ENCODE measurements around the gene APOL1.
"Not testable (repeated sequence)": the region's sequence is repeated elsewhere in the genome, so short reads cannot be mapped to it uniquely, and the experiment has no call there.

APOL1 gene

DNA sequence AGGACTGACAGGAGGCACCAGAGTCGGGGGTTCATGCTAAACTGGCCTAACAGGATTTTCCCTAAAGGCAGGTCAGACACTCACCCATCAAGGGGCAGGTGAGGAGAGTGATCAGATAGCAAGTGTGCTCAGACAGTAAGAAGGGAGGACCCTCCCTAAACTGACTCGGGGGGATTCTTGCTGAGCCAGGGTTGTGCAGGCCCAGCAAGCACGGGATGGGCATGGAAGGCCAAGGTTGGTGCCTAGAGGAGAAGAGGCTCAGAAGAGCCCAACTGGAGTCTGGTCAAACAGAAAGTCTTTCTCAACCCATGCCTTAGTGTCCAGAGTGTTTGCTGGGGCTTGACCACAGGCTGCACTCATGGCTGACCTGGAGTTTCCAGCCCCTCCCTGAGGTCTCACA, 6.2 kb upstream of the APOL1 start:
- DNase-seq = no peak

DNA sequence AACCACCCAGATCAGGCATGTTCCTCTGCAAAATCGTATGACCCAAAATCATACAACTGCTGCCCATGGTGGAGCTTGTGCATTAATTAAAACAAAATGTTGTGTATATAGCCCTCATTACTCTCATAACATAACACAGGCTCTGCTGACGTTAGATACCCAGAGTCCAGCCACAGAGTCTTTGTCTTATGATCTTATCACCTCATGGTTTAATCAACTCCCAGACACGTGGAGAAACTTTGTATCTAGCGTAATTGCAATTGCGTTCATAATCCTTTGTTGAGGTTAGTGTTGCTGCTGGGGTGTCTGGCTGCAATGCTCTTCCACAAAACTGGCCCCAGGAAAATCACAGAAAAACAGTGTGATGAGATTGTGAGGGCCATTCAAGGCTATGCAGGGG, 5.0 kb upstream of the APOL1 start:
- no peak for DNase-seq

DNA sequence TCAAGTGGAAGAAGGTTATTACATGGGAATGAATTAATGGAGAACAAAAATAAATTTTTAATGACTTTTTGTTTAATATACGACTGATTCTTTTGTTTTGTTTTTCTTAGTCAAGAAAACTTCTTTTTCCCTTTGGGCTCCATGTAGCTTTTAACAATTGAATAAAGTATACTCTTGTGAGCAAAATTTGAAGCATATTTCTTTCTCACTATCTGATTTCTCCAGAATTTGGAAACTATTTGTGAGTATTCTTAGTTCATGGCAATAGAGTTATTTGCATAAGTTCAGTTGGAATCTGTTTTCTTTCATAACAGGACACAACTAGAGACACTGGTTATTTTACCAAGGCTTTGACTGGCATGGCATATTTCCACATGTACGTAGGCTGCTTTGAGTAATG, 3.8 kb upstream of the APOL1 start:
- no peak for DNase-seq

DNA sequence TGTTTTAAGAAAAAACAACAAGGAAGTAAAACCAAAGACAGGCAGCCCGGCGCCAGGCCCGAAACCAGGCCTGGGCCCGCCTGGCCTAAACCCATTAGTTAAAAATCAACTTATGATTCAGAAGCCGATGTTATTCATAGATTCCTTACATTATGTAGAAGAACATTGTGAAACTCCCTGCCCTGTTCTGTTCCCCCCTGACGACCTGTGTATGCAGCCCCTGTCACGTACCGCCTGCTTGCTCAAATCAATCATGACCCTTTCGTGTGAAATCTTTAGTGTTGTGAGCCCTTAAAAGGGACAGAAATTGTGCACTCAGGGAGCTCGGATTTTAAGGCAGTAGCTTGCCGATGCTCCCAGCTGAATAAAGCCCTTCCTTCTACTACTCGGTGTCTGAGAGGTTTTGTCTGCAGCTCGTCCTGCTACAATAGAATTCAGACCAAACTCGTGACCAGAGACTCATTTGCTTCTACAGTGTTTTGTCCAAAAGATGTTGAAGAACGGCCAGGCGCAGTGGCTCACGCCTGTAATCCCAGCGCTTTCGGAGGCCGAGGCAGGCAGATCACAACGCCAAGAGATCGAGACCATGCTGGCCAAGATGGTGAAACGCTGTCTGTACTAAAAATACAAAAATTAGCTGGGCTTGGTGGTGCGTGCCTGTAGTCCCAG, 2.5 kb upstream of the APOL1 start:
- not testable (repeated sequence) for DNase-seq

DNA sequence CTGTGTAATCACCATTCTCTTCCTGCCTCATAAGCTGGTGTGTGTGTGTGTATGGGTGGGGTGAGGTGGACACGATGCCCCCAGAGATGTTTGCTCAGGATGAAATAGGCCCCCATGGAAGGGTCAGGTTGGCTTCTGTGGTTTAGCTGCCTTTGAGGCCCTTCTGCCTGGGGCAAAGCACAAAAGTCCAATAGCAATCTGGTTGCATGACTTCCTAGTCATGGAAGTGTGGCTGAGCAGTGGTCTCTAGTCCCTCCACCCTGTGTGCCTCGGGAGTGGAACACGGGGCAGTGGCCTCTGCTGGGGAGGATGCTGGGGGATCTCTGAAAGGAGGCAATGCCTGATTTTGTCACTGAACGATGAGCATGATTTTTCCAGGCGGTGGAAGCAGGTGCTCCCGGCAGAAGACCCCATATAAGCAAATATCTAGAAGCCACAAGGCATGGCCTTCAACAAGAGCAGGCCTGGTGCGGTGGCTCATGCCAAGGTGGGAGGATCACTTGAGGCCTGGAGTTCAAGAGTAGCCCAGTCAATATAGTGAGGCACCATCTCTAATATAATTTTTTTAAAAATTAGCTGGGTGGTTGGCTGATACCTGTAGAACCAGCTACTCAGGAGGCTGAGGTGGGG, 839 bp upstream of the APOL1 start:
- not testable (repeated sequence) for DNase-seq

DNA sequence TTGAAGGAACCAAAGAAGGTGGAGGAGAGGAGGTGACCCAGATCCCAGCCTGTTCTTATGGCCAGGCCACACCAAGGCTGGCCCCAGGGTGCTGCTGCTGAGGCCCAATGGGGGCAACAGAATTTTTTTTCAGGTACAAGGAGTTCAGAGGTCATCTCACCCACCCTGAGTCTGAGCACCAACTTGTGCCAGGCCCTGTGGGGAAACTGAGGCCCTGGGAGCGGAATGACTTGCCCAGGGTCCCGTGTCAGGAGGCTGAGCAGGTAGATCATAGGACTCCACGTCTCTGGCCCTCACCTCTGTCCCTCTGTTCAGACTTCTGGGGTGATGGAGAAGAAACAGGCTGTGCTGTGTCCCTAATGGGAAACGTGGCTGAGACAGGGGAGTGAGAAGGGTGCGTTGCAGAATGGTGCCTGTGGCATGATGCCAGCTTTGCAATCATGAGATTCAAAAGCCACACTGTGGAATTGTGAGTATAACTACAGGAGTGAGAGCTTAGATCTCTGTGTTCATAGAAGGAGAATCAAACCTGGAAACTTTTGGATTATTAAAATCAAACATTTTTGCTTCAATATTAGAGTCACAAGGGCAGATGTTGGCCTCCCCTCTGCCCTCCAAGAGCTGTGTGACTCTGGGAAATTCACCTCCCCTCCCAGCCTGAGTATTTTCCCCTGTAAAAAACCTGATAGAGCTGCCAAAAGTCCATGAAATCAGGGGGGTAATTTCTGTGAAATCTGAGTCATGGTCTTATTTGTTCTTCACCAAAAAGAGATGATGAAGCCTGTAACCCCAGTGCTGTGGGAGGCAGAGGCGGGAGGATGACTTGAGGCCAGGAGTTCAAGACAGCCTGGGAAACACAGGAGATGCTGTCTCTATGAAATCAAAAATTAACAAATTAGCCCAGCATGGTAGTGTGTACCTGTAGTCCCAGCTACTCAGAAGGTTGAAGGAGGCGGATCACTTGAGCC, 874 bp downstream of the APOL1 start:
- DNase-seq = no peak

DNA sequence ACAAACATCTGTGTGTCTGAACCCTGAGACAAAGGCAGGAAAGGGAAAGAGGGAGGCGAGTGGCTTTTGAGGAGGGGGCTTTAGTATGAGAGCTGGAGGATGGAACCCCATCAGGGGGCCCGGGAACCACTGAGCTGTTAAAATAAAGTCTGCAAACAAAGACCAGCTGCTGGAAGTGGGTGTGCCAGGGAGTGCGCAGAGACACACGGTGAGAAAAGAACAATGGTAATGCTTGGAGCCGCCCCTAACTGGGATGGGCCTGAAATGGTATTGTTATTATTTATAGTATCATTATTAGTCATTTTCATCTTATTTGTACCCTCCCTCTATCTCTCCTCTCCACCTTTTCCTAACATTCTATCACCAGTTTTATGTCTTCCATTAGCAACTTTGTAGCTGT, 2.6 kb downstream of the APOL1 start:
- DNase-seq = not testable (repeated sequence)

DNA sequence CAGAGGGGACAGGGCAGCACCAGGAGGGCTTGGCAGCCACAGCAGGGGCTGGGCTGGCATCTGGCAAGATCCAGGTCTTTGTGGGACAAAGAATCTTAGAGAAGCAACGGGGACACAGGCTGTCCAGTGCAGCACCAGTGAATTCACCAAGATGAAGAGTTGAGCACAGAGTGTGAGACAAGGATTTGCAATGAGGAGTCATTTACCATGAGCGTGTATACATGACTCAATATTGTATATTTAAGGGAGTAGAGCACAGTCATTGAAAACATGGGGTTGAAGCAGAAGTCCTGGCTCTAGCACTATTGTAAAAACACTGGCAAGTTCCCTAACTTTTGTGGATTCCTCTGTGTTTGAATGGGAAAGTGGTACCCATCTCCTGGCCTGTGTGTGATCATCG, 3.5 kb downstream of the APOL1 start:
- no peak for DNase-seq

DNA sequence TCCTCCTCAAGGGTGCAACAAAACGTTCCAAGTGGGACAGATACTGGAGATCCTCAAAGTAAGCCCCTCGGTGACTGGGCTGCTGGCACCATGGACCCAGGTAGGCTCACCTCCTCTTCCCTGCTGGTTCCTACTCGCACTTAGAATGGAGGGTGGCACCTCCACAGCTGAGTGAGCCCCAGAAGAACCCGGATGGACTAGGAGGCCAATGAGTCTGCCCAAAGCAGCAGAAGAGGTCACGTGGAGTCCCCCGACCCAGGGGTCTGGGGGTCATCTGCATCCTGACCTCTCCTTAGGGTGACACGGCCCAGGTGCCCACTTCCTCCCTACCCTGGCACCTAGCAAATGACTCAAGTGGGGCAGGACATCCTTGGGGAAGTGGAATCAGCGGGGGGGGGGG, 4.4 kb downstream of the APOL1 start:
- DNase-seq = no peak

DNA sequence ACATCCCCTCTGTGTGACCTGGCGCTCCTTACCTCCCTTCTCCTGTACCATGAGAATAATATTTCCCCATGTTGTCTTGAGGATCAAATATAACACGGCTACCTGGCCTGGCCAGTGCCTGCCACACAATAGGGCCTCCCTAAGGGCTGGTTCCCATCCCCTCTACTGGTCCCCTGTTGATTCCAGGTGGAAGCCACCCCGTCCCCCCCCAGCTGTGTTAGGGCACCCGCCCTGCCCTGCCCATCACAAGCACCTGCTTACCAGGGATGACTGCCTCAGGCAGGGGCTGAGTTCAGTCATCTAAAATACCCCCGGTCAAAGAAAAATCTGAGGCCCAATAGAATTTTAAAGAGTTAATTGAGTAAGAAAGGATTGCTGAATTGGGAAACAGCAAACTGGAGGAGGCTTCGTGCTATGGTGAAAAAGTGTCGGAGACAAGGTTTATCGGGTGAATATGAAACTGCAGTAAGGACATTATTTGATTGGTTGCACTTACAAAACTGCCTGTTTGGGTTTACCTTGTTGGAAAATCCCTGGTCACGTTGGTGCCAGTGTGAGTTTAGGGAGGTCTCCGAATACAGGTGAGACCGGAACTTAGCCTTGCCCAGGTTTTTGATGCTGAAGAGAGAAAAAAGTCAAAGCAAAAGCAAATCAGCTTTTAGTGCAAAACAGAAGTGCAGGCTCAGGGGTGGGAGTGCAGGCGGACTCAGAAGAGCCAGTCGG, 5.2 kb downstream of the APOL1 start:
- no peak for DNase-seq

DNA sequence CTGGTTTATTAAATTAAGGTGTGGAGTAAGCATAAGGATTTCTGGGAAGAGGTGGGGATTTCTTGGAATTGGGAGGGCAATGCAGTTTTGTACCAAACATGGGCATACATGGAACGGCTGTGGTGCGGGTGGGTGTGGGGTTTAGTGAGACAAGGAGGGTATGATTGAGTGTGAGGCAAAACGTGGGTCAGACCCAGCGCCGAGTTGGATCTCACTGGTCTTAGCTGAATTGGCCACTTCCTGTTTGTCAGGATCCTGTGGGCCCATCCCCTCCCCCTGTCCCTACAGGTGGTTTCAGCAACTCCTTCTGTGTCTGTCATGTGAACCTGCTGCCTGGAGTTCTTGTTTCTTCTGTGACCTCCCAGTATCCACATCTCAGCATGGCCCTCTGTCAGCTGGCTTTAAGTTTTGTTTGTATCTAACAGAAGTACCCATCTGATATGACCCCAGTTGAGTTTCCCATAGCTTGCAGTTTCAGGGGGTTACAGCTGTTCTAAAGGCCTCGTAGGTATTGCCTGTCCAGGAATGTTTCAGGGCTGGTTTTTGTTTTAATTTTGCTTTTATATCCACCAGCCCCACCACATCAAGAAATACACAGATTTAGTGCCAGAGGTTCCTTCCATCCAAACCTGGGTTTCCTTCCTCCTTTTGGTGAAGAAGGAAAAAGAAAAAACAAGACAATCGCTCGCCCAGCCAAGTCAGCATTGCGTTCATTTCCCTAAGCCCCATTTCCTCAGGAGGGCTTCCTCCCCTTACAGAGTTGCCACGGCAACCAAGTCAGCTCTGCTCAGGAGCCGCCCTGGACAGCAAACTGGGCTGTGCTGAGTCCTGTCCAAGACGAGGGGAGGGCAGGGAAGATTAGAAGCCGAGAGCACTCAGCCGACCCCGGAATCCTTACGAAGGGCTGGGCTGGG, 6.0 kb downstream of the APOL1 start:
- no peak for DNase-seq

DNA sequence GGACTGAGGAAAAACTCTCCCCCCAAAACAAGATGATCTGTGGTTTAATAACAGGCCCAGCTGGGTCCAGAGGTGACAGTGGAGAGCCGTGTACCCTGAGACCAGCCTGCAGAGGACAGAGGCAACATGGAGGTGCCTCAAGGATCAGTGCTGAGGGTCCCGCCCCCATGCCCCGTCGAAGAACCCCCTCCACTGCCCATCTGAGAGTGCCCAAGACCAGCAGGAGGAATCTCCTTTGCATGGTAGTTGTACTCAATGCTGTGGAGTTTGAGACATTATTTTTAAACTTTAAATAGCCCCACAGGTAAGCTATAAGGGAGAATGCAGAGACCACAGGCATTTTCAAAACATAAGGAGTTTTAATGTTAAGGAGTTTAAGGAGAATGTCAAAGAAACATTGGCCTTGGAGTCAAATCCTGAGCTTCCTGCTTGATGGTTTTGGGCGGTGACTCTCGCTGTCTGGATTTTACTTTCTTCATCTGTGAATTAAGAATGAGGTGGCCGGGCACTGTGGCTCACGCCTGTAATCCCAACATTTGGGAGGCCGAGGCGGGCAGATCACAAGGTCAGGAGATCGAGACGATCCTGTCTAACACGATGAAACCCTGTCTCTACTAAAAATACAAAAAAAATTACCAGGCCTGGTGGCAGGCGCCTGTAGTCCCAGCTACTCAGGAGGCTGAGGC, 6.8 kb downstream of the APOL1 start:
- DNase-seq = no peak

DNA sequence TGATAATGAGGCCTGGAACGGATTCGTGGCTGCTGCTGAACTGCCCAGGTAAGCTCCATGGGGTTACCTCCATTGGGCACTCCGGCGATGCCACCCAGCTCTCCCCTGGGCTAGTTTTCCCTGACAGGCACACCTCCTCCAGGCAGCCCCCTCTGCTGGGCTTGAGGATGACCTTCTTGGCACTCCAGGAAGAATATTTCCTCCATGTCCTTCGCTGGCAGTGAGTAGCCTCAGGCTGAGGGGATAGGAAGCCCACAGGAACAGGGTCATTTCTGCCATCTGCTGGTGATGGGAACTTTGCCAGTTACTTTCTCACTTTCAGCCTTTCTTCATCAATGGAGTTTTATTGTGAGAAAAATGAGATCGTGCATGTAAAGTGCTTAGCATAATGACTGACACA, 8.7 kb downstream of the APOL1 start:
- not testable (repeated sequence) for DNase-seq

DNA sequence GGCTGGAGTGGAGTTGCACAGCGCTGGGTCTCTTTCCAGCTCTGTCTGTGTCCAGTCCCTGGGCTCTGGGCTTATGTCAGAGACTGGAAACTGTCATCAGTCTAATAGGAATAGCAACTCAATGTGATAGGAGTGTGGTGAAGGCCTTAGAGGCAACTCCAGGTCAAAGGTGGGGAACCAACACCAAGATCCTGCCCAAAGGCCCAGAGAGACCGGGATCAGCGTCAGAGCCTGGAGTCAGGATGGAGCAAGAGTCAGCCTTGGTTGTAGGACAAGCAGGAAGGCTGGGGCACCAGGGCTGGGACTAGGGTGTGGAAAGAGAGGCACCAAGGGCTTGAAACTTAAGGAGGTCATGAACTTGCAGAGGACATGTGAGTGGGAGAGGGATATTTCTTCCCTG, 9.4 kb downstream of the APOL1 start:
- DNase-seq = not testable (repeated sequence)

DNA sequence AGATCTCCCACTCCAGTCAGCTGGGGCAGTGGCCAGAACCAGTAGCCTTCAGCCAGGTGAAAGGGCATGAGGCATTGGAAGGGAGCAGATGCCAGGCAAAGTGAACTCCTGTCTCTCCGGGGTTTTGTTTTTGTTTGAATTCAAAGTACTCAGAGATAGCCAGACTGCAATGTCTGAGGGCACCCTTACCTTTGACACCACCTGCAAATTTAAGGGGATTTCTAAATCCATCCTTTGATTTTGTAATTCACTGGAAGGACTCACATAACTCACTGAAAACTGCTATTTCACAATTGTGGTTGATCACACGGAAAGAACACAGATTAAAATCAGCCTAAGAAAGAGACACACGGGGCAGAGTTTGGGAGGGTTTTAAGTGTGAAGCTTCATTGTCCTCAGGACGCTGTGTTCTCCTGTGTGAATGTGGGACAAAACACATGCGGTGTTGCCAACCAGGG, 10.3 kb downstream of the APOL1 start:
- not testable (repeated sequence) for DNase-seq

DNA sequence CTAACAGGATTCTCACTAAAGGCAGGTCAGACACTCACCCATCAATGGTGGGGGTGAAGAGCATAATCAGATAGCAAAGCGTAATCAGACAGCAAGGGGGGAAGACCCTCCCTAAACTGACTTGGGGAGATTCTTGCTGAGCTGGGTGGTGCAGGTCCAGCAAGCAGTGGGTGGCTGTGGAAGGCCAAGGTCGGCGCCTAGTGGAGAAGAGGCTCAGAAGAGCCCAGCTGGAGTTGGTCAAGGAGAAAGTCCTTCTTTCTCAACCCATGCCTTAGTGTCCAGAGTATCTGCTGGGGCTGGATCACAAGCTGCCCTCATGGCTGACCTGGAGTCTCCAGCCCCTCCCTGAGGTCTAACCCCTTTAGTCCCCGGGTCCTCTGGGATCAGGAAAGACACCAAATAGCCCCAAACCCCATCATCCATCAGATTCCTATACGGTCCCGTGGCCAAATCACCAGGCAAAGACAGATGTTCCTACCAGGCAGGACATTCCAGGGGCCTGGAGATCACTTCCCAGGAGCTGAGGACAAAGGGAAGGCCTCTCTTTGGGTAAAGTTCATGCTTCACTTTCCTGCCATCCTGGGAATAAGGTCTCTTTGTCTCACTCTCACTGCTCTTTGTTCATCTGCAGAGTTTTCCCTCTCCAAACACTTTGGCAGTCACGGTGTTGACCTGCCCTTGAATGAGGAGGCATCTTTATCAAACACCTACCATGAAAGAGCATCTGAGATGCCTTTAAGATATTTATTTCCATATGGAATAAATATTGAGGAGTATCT, 11.1 kb downstream of the APOL1 start:
- not testable (repeated sequence) for DNase-seq

DNA sequence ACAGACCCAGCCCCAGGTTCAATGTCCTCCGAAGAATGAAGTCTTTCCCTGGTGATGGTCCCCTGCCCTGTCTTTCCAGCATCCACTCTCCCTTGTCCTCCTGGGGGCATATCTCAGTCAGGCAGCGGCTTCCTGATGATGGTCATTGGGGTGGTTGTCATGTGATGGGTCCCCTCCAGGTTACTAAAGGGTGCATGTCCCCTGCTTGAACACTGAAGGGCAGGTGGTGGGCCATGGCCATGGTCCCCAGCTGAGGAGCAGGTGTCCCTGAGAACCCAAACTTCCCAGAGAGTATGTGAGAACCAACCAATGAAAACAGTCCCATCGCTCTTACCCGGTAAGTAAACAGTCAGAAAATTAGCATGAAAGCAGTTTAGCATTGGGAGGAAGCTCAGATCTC, 14.1 kb downstream of the APOL1 start:
- no peak for DNase-seq

DNA sequence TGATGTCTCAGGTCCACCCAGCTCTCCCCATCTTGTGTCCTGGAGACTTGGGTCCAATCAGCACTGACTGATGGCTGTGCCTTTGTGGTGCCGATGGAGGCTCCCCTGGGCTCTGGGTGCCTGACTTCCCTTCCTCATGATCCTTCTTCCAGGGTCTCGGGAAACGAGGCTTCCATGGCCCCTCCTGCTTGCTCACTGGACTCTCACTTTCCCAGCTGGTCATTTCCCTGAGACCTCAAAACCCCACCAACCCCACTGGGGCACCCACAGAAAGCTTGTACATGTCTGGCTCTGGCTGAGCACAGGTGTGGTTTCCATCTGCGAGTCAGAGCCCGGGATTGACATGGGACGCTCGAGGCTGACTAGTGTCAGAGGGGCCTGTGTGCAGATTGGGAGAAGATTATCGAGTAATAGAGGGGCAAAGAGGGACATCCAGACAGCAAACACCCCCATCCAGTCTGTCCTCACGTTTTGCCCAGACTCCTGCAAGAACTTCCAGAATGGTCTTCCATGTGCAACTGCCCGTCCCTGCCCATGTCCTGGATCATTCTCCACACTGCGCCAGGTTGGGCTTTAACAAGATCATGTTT, 15.1 kb downstream of the APOL1 start:
- no peak for DNase-seq

DNA sequence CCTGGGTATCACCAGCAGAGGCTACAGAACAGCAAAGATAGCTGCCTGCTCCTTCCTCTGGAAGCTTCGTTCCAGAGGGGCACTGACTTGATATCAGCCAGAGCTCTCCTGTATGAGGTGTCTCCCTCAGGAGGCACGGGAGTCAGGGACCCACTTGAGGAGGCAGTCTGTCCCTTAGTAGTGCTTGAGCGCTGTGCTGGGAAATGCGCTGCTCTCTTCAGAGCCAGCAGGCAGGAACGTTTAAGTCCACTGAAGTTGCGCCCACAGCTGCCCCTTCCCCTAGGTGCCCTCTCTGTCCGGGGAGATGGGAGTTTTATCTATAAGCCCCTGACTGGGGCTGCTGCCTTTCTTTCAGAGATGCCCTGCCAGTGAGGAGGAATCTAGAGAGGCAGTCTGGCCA, 18.3 kb downstream of the APOL1 start:
- not testable (repeated sequence) for DNase-seq

DNA sequence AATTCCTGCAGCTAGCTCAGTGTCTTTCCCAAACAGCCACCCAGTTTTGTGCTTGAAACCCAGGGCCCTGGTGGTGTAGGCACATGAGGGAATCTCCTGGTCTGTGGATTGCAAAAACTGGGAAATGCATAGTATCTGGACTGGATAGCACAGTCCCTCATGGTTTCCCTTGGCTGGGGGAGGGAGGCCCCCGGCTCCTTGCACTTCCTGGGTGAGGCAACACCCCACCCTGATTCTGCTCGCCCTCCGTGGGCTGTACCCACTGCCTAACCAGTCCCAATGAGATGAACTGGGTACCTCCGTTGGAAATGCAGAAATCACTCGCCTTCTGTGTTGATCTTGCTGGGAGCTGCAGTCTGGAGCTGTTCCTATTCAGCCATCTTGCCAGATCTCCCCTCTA, 19.0 kb downstream of the APOL1 start:
- not testable (repeated sequence) for DNase-seq

Measured in activated effector memory CD4-positive, alpha-beta T cell treated with Interleukin-2 at 50 U/mL for 16 hours (primary cell).